Muscle of back (tissue), 11 donors: ENCODE results near the gene FAU. TPM values are rescaled to one million over a fixed set of nuclear protein-coding genes. Genes with fewer than 3 reads are reported as not detected.
"Not testable (repeated sequence)": the region's sequence is repeated elsewhere in the genome, so short reads cannot be mapped to it uniquely, and the experiment has no call there.

Experiments
- DNase-seq, 3 donors: peaks; one replicate each; pipeline versions ENCODE4 v3.0.0 to v3.0.0-alpha.2; 2013
- polyA plus RNA-seq, 10 donors: library from polyadenylated mRNA; unstranded; fragments of 120-200 nt; gene quantifications; one replicate each; pipeline ENCODE4 v1.2.1, GENCODE V29; 2013; ENCODE audit not compliant: insufficient read length in 10 of 10

Gene FAU
- polyA plus RNA-seq, 10 donors = 706 to 1,181 (median 912) TPM

GRCh38 chr11:65126624-65127274, 4.8 kb upstream of the FAU start:
- DNase-seq = no peak

GRCh38 chr11:65125197-65126056, 3.5 kb upstream of the FAU start:
- DNase-seq = no peak

GRCh38 chr11:65124480-65125196, 2.7 kb upstream of the FAU start:
- DNase-seq = no peak

- no peak for DNase-seq
Measured at GRCh38 chr11:65121447-65121864, 478 bp downstream of the FAU start.

- no peak for DNase-seq
Measured at GRCh38 chr11:65120831-65121230, 1.1 kb downstream of the FAU start.

GRCh38 chr11:65119670-65119995, 2.3 kb downstream of the FAU start:
- no peak for DNase-seq

GRCh38 chr11:65118891-65119669, 2.9 kb downstream of the FAU start:
- not testable (repeated sequence) for DNase-seq

- no peak for DNase-seq
Measured at GRCh38 chr11:65118097-65118837, 3.7 kb downstream of the FAU start.

- peak; percentile 99 to 100 (median 99) for DNase-seq
Measured at GRCh38 chr11:65117206-65118096, 4.5 kb downstream of the FAU start, which contains the start of gene ZNHIT2. TSS of gene ZNHIT2 (minus strand) at chr11:65117701. CDS start at chr11:65117653, 48 bp downstream.

- DNase-seq = no peak
Measured at GRCh38 chr11:65116370-65117205, 5.3 kb downstream of the FAU start.

GRCh38 chr11:65115361-65116082, 6.4 kb downstream of the FAU start:
- DNase-seq = no peak

- no peak for DNase-seq
Measured at GRCh38 chr11:65114538-65115171, 7.3 kb downstream of the FAU start.

- DNase-seq = no peak
Measured at GRCh38 chr11:65113839-65114238, 8.1 kb downstream of the FAU start.

- no peak for DNase-seq
Measured at GRCh38 chr11:65113361-65113756, 8.6 kb downstream of the FAU start.

GRCh38 chr11:65112546-65113360, 9.2 kb downstream of the FAU start:
- peak in 1 of 3 donors; percentile 67 for DNase-seq

- DNase-seq = peak; percentile 86 to 95 (median 92)
Measured at GRCh38 chr11:65111744-65112545, 10.0 kb downstream of the FAU start, which contains the start of gene TM7SF2. TSS of gene TM7SF2 (plus strand) at chr11:65111872. CDS start at chr11:65112016, 144 bp downstream.
